ENCODE measurements around the gene DNAJC5G.
A peak's percentile ranks its signal among the peaks of the same experiment; 100 is the strongest.
"Not testable (repeated sequence)": the region's sequence is repeated elsewhere in the genome, so short reads cannot be mapped to it uniquely, and the experiment has no call there.

DNAJC5G gene

DNA sequence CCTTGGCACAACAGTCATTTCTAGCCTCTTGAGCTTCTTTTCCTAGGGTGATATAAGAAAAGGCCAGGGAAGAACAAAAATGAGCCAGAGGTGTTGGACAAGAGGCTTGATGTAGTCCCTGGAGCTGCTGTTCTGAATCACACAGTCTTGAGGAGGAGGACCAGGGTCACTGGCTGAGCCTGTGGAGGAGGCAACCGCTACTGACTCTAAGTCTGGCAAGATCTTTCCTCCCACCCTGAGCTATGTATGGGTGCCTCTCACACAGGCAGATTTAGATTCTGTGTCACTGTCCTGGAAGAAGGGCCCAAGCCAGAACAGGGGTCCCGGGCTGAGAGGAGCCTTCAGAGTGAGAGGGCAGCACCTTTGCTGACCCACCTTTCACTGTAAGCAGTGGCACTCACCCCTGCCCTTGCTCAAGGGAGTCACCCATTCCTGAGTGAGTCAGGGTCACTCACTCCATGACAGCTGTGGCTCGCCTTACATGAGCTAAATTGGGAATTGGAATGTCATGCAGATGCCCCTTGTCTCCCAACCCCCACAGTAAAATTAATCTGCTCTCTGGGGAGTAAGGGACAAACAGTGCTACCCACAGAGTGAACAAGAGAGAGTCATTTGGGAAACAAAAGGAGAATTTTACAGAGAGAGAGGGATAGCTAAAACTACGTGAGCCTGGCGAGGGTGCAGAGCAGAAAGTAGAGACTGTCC is 6.8 kb downstream of the DNAJC5G start, which contains the start of gene TRIM54:
Gene TRIM54, plus strand, starts transcription at position 575 of the 705 bp plus-strand sequence. CDS start 303 bp downstream, outside the sequence.
- no peak for DNase-seq

DNA sequence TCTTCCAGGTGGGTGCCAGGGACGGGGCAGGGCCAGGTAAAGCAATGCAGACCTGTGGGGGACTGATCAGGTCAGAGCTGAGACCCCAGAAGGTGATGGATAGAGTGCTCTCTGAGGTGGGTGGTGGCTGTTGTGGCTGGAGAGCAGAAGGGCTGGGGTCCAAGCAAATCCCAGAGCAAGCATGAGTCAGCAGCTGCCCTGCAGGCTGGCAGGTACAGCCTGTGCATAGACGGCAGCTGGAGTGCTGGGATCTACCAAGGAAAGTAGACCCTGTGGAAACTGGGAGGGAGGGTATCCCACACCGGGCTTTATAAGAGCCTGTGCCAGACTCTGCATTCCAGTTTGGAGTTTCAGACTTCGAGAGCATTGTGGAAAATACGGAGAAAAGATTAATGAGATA is 7.7 kb downstream of the DNAJC5G start:
- no peak for DNase-seq

DNA sequence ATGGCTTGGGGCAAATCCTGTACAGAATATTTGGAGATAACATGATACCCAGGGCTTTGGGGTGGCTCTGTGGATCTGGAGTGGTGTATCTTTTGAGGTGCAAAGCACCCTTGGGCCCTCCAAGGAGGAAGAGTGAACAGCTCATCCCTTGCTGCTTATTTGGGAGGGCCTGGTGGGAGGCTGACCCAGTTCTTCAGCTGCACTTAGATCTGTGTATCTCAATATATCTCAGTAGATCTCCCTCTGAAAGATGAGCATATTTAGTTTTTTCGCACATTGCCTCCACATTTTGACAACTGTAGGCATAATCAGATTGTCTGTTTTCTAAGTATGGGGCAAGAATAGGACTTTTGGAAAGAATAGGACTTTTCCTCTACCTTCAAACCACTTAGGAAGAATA is 9.8 kb downstream of the DNAJC5G start:
- DNase-seq, result no peak

DNA sequence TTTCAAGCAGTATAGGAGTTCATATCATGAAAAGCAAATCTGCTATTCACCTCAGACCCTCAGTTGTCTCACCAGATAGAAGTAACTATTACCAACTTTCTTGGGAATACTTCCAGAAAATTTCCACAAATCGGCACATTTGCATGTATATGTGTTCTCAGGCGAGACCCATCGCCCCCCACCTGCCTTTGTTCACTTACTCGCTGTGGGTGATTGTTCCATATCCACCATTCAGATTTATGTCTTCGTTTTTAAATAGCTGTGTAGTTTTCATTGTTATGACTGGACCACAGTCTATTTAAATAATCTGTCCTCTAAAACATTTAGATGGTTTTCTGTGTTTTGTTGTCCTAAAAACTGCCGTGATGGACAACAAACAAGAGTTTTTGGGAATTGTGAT is 10.2 kb downstream of the DNAJC5G start:
- no peak for DNase-seq

DNA sequence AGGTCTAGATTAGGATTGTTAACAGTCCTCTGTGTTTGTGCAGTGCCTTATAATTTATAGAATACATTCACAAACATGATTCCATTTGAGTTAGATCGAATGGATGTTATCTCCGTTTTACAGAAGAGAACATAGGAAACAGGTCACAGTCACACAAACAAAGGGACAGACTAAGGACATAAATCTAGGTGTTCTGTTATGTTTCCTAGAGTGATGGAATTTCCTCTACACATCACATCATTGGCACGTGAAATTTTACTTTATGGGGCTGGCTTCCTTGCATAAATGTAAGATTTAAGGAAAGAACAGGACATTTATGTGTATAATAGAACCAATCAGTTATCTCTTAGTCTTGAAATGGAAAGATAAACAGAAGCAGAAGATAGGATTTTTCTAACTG is 13.4 kb downstream of the DNAJC5G start:
- no peak for DNase-seq

DNA sequence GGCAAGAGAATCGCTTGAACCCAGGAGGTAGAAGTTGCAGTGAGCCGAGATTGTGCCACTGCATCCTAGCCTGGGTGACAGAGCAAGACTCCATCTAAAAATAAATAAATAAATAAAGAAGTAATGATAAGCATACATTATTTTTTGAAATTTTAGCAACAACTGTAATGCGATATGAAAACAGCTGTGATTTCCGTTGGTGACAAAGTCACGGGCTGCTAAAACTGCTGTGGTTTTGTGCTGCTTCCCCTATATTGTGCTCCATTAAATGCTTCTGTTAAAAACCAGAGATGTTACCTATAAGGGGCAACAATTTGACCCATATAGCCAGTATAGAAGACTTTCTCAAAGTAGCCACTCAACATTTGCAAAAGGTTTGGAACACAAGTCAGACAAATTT is 15.3 kb downstream of the DNAJC5G start:
- DNase-seq, result no peak

DNA sequence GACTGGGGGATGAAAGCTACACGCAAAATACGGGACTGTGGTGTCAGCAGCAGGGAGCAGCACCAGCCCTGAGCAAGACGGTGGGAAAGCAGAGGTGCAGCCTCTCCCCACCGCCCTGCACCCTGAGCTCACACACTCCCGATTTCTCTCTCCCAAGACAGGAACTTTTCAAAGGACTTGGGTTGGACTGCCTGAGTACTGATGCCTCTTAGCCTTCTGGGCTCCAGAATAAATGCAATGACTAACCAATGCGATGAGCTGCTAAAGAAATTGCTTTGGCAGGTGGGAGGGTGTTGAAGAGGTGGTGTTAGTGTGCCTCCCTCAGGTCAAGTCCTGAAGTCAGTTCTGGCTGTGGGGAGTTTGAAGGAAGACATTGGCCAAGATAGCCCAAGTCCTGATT is 16.6 kb downstream of the DNAJC5G start:
- no peak for DNase-seq

DNA sequence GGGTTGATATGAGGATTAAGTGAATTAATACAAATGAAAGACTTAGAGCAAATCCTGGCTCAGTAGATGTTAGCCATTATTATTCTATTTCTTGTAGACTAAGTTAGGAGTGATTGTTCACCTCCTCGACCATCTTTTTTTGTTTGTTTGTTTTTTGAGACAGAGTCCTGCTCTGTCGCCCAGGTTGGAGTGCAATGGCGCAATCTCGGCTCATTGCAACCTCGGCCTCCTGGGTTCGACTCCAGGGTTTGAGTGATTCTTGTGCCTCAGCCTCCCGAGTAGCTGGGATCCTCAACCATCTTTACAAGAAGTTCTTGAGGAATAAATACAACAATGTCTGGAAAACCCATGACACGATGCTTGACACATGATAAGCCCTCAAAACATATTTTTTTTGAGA is 19.7 kb downstream of the DNAJC5G start:
- DNase-seq, result no peak

DNA sequence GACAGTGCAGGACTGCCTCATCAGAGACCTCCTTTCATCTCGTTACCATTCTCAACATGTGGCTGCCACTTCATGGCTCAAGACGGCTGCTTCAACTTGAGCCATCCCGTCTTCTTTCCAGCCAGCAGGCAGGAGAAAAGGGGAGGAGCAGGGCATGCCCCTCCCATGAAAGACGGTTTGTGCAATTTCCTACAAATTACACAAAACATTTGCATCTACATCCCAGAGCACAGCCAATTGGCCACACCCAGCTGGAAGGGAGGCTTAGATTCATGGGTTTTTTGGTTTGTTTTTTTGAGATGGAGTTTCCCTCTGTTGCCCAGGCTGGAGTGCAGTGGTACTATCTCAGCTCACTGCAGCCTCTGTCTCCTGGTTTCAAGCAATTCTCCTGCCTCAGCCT is 21.2 kb downstream of the DNAJC5G start:
- no peak for DNase-seq

DNA sequence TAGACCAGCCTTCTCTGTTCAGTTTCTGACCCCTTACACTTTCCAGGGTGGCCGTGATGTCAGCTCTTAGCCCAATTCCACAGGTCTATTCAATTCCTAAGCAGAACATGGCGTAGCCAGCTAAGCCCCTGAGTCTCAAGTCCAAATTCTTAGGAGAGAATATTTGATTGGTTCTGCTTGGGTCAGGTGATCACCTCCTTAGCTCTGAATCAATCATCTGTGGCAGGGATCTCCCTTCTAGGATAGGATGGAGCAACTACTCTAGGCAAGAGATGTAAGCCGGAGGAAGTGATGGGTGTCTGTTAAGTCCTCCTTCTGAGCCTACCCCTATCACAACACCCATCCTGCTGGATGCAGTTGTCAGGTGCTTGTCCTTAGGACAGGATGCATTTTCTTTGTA is 22.0 kb downstream of the DNAJC5G start:
- DNase-seq, result no peak

DNA sequence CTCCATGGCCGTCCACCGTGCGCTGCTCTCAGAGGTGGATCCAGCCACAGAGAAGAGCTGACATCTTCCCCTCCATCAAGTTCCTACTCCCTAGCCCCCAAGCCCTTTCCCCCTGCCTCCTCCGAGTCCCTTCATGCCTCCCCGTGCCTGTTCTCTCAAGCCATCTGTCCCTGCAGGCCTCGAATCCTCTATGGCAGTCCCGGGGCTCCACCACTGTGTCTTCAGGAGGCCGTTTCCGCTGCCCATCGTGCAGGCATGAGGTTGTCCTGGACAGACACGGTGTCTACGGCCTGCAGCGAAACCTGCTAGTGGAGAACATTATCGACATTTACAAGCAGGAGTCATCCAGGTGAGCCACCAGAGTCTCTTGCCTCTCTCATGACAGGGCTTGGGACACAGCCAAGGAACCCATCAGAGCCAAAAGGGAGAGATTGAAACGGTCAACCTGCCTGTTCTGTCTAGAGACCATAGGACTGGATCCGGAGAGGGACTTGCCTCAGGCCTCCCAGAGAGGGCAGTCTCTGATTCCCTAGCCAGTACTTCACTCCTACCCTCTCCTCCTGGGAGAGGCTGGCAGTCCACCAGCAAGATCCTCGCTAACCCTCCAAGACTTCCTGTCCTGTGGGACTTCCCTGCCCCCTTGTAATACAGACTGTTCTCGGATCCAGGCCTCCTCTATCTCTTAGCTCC is 23.3 kb downstream of the DNAJC5G start:
- no peak for DNase-seq

DNA sequence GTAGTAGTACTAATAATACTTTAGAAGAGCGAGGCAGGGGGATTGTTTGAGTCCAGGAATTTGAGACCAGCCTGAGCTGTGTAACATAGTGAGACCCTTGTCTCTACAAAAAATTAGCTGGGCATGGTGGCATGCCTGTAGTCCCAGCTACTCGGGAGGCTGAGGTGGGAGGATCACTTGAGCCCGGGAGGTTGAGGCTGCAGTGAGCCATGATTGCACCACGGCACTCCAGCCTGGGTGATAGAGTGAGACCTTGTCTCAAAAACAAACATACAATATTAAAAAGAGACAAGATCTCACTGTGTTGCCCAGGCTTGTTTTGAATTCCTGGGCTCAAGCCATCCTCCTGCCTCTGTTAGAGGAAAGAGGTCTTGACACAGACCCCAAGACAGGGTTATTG is 25.4 kb downstream of the DNAJC5G start:
- not testable (repeated sequence) for DNase-seq

DNA sequence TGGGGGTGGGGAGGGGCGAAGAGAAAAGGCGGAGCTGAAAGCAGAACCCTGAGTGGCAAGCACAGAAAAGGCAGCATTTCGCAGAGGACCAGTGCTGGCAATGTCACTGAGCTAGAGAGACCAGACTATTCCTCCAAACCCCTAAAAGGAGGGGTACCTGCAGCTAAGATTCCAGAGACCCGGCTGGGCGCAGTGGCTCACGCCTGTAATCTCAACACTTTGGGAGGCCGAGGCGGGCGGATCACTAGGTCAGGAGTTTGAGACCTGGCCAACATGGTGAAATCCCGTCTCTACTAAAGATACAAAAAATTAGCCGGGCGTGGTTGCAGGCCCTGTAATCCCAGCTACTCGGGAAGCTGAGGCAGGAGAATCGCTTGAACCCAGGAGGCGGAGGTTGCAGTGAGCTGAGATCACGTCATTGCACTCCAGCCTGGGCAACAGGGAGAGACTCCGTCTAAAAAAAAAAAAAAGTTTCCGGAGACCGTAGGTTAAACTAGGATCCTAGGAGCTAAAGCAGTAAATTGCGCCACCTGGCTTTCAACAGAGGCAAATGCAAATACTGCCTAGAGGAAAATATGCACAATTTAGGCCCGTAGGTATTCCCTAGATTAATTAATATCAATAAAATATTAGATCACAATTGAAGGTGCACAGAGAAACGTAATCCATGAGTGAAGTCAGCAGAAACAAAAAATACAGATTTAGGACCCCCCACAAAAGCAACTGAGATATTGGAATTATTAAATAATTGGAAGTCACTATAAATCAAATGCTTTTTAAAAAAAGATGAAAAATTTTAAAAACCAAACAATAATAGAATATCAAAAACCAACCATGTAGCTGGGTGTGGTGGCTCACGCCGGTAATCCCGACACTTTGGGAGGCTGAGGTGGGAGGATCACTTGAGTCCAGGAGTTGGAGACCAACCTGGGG is 28.1 kb downstream of the DNAJC5G start:
- peak; percentile 37 for DNase-seq

DNA sequence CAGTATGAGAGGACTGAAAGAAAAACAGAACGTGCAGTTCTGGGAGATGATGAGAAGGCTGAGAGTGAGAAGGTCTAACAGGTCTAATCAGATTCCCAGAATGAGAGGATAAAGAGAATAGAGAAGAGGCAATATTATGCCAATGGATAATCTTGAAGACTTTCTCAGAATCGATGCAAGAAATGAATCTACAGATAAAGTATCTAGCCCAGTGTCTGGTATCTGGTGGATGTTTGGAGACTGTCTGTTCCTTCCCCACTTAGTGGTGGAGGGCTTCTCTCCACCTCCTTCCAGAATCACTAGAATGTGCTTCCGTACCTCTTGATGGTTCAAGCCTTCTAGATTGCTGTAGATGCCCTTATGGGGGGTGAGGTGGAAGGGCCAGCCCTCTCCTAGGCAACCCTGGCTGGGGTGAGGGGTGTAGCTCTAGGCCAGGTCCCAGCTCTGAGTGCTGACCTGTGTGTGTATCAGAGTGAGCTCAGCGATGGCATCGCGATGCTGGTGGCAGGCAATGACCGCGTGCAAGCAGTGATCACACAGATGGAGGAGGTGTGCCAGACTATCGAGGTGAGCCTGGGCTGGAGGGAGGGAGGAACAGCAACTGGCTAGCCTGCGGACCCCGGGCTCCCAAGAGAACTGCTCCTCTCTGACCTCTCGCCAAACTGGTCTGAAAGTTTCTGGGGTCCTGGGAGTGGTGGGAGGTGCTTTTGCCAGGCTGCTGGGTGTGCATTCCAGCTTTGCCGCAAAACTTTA is 29.4 kb downstream of the DNAJC5G start:
- DNase-seq, result no peak

DNA sequence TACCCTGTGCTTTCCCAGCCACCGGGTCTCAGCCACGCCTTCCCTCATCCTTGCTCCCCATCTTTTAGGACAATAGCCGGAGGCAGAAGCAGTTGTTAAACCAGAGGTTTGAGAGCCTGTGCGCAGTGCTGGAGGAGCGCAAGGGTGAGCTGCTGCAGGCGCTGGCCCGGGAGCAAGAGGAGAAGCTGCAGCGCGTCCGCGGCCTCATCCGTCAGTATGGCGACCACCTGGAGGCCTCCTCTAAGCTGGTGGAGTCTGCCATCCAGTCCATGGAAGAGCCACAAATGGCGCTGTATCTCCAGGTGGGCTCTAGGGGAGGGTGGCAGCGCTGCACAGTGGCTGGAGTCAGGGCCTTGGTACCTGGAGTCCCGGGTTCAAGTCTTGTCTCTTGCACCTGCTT is 30.3 kb downstream of the DNAJC5G start:
- no peak for DNase-seq

DNA sequence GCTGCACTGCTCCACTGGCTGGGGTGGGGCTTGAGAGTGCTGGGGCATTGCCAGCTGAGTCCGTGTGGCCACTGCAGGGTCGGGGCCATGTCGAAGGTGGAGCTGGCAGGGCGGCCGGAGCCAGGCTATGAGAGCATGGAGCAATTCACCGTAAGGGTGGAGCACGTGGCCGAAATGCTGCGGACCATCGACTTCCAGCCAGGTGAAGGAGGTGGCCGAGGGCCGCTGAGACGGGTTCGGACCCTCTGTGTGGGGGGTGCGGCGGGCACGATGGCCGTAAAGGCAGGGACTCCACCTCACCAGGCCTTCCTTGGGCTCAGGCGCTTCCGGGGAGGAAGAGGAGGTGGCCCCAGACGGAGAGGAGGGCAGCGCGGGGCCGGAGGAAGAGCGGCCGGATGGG is 30.9 kb downstream of the DNAJC5G start:
- DNase-seq, result no peak

DNA sequence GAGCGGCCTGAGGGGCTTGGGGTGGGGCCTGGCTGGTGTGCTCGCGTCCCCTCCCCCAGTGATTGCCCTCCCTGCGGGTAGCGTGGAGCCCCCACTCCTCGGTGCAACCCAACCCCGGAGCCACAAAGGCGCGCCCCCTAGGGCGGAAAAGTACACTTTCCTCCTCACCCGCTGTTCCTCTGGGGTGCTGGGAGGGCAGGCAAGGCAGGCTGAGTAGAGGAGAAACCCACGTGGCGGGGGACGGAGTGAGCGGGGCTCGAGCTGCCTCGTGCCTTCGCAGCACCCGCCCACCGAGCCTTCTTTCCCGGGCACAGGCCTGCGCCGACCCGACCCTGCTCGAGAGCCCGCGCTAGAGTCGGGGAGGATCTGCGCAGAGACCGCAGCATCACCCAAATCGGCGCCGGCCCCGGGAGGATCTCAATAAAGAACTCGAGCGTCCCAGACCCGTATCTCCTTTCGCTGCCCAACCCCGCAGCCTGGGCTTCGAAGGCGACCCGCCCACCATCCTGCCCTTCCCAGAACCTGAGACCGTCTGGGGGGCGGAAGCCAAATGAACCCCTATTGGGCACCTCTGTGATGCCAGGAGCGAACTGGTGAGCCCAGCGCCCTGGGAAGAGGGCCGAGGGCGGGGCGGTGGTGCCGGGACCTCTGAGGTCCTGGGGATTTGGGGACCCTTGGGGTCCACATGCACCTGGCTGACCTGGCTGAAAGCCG is 31.5 kb downstream of the DNAJC5G start:
- no peak for DNase-seq

DNA sequence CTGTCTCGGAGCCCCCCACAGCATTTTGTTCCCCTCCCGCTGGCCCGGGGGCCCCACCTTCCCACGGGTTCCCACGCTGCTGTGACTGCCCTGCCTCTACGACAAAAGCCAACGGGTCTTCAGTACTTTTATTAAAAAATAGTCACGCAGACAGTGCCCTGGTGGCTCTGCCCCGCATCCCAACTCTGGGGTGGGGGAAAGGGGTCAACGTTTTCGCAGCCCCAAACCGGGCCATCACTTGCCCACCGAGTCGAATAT is 32.0 kb downstream of the DNAJC5G start:
- no peak for DNase-seq

DNA sequence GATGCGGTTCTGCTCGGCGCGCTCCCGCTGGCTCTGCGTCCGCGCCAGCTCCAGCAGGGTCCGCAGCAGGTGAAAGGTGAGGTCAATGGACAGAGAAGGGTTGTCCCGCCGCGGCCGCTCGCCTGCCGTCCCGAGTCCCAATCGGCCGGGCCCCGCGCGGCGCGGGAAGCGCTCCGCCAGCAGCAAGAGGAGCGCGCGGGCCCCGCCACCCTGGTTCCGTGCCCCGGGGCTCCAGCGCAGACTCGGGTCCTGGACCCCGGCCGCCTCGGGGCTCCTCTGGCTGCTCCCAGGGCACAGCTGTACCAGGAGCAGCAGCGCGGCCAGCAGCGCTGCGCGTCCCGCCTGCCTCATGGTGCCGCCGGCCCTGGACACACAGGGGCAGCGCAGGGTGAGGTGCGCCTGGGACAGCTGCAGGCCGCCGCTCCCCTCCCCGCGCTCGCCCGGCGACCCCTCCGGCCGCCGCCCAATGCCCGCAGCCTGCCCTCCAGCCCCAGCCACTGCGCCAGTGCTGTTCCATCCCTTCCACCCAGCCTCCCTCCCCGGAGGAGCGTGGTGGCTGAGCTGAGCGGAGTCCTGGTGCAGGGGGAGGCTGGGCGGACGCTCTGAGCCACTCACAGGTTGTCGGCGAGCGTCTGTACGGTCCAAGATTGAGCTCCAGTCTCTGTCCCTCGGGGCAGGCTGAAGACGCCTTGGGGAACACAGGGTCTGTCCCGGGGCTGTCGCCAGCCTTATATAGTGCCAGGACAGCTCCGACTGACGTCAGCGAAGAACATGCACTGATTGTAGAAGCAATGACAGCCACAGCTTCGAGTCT is 32.5 kb downstream of the DNAJC5G start:
- DNase-seq, result no peak

DNA sequence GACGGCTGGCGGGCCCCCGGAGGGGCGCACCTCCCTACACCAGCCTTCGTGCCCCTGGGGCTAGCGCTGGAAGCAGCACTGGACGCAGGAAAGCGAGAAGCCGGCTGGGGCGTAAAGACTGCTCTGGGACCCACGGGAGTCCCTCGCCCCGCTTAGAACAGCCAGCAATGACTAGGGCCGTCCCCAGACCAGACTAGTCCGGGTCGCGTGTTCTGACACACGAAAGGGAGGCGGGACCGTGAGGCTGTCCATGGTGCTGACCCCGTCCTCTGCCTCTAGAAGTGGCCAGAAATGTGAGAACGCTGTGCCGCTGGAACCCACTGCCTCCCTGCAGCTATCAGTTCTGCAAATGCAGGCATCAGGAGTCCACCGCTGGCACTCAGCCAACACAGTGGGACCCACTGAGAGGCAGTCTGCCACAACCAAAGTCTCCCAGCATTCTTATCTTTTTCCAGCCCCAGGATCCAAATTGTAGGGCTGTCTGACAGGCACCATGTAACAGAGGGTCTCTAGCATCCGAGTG is 33.2 kb downstream of the DNAJC5G start, which contains the start of gene UCN:
Gene UCN, minus strand, starts transcription at position 87 of the 523 bp plus-strand sequence. CDS start 550 bp downstream, outside the sequence.
- no peak for DNase-seq

DNA sequence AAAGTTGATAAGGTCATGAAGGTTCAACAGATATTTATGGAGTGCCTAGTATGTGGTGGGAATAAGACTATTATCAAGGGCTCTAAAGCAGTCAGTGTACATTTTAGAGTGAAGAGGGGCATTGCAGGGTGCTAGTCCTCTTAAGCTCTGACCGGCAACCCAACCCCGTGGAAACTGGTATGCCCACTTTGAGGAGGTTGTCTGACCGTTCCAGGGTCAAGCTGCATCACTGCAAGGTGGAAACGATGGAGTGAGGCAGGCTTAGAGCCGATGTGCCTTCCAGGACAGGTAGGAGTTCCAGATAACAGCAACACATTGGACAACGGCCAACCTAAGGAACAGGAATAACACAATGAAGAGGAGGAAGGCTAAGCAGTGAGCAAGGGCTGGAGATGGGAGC is 34.4 kb downstream of the DNAJC5G start:
- DNase-seq, result no peak

All from activated CD4-positive, CD25-positive, alpha-beta regulatory T cell treated with anti-CD3 and anti-CD28 coated beads, Interleukin-2, amount 50 U/mL, for 72 hours (primary cell).